Measurements from ENCODE around the gene KRTAP2-2.
"Not testable (repeated sequence)": the region's sequence is repeated elsewhere in the genome, so short reads cannot be mapped to it uniquely, and the experiment has no call there.

Gene KRTAP2-2

GRCh38 chr17:41065016-41065689, 10.1 kb upstream of the KRTAP2-2 start:
- not testable (repeated sequence) for DNase-seq

GRCh38 chr17:41064301-41064700, 9.3 kb upstream of the KRTAP2-2 start:
- no peak for DNase-seq

GRCh38 chr17:41063449-41063848, 8.4 kb upstream of the KRTAP2-2 start:
- DNase-seq, result no peak

GRCh38 chr17:41061964-41062363, 6.9 kb upstream of the KRTAP2-2 start:
- DNase-seq, result no peak

GRCh38 chr17:41060052-41060604, 5.1 kb upstream of the KRTAP2-2 start, which contains the start of gene KRTAP2-3:
Gene KRTAP2-3, minus strand, starts transcription at chr17:41060114. Its CDS starts 64 bp downstream, at chr17:41060050.
- no peak for DNase-seq

- DNase-seq, result not testable (repeated sequence)
Measured at GRCh38 chr17:41059276-41060051, 4.4 kb upstream of the KRTAP2-2 start.

GRCh38 chr17:41058741-41059140, 3.7 kb upstream of the KRTAP2-2 start:
- DNase-seq, result no peak

GRCh38 chr17:41057547-41057946, 2.5 kb upstream of the KRTAP2-2 start:
- DNase-seq, result no peak

- DNase-seq, result not testable (repeated sequence)
Measured at GRCh38 chr17:41054556-41054955, 474 bp downstream of the KRTAP2-2 start.

- no peak for DNase-seq
Measured at GRCh38 chr17:41054025-41054424, 1.0 kb downstream of the KRTAP2-2 start.

GRCh38 chr17:41052566-41052965, 2.5 kb downstream of the KRTAP2-2 start:
- DNase-seq, result no peak

- no peak for DNase-seq
Measured at GRCh38 chr17:41049110-41049509, 5.9 kb downstream of the KRTAP2-2 start.

GRCh38 chr17:41048441-41048840, 6.6 kb downstream of the KRTAP2-2 start:
- DNase-seq, result no peak

GRCh38 chr17:41046735-41047465, 8.1 kb downstream of the KRTAP2-2 start, which contains the start of gene KRTAP2-1:
Gene KRTAP2-1, minus strand, starts transcription at chr17:41047316. Its CDS starts 49 bp downstream, at chr17:41047267.
- DNase-seq, result not testable (repeated sequence)

GRCh38 chr17:41042953-41043352, 12.1 kb downstream of the KRTAP2-2 start:
- DNase-seq, result no peak

GRCh38 chr17:41040783-41041571, 14.1 kb downstream of the KRTAP2-2 start, which contains the start of gene KRTAP1-1:
Gene KRTAP1-1, minus strand, starts transcription at chr17:41041450. Its CDS starts 53 bp downstream, at chr17:41041397.
- DNase-seq, result peak in 3 of 56 donors; percentile 2 to 11 (median 7)

- no peak for DNase-seq
Measured at GRCh38 chr17:41037853-41038350, 17.1 kb downstream of the KRTAP2-2 start.

GRCh38 chr17:41034346-41034935, 20.6 kb downstream of the KRTAP2-2 start, which contains the start of gene KRTAP1-3:
Gene KRTAP1-3, minus strand, starts transcription at chr17:41034874. Its CDS starts 53 bp downstream, at chr17:41034821.
- not testable (repeated sequence) for DNase-seq

GRCh38 chr17:41029633-41030245, 25.3 kb downstream of the KRTAP2-2 start, which contains the start of gene KRTAP1-4:
Gene KRTAP1-4, minus strand, starts transcription at chr17:41030195. Its CDS starts 117 bp downstream, at chr17:41030078.
- DNase-seq, result no peak

Measured in nucleus accumbens (tissue), 56 donors.